Measurements from ENCODE around the gene GRIK1. TPM values are rescaled to one million over a fixed set of nuclear protein-coding genes. Genes with fewer than 3 reads are reported as not detected.

The GRIK1 gene
- polyA plus RNA-seq, 1 donor (not counting 4 experiments of a cell fraction or from before 2014, with no cell fraction given) = not detected

GRCh38 chr21:29682800-29683199 lies 257.0 kb downstream of the GRIK1 start:
- dilution Hi-C loops (cut with MboI; ENCODE audit: extremely low pct_ligation_motif_present, low sequenced_read_pairs) = no loop called here
- Histone ChIP-seq H3K79me2 (ENCODE audit: control insufficient read depth, insufficient read depth, low read length) (no peaks in the 10 kb centered on the region), H3K9ac (ENCODE audit: control insufficient read depth, extremely low read depth, insufficient read depth, low read length) (no peak overlapping the region), H3K4me2 (ENCODE audit: control insufficient read depth, extremely low read depth, insufficient read depth, low read depth, low read length) (no peak overlapping the region), H3K4me1 (ENCODE audit: control insufficient read depth, extremely low read depth, insufficient read depth, low read length) (no peaks in the 10 kb centered on the region), H2AFZ (ENCODE audit: control insufficient read depth, low read length) (no peak overlapping the region), H3K4me3 (ENCODE audit: control insufficient read depth in 2 of 3, extremely low read depth in 1 of 3, insufficient read depth in 2 of 3, low read depth in 1 of 3, low read length in 3 of 3) (no peak overlapping the region), H4K20me1 (ENCODE audit: control insufficient read depth, extremely low read depth, insufficient read depth, low read length) (no peaks in the 10 kb centered on the region), H3K9me1 (ENCODE audit: control insufficient read depth, extremely low read depth, insufficient read depth, low read length) (no peaks in the 10 kb centered on the region), H3K27me3 (ENCODE audit: control insufficient read depth, extremely low read depth, insufficient read depth, low read length) (no peaks in the 10 kb centered on the region), H3K9me3 (ENCODE audit: control insufficient read depth, low read depth, low read length) (no peaks in the 10 kb centered on the region), H3K36me3 (ENCODE audit: control insufficient read depth in 2 of 2, extremely low read depth in 1 of 2, insufficient read depth in 2 of 2, low read length in 2 of 2) (no peaks in the 10 kb centered on the region), H3K27ac (ENCODE audit: control insufficient read depth, insufficient read depth, low read length) (no peak overlapping the region)
- TF ChIP-seq EZH2 (IDR thresholded peaks at IDR 0.05; ENCODE audit: low read length) = no peak
- no peak for TF ChIP-seq CTCF (optimal IDR thresholded peaks at IDR 0.05 in 1 of 3, IDR thresholded peaks at IDR 0.05 in 1 of 3, conservative IDR thresholded peaks at IDR 0.05 in 1 of 3; ENCODE audit: extremely low read depth in 1 of 3, insufficient read depth in 2 of 3, low read length in 3 of 3)
- no peak for DNase-seq (ENCODE audit: low read depth, low spot score)
- no peak for FAIRE-seq

GRCh38 chr21:29680273-29680672 lies 259.5 kb downstream of the GRIK1 start:
- no peak overlapping the region for H3K27ac ChIP-seq (ENCODE audit: control insufficient read depth, insufficient read depth, low read length)
- H3K9me1 ChIP-seq (ENCODE audit: control insufficient read depth, extremely low read depth, insufficient read depth, low read length) = no peaks in the 10 kb centered on the region
- H4K20me1 ChIP-seq (ENCODE audit: control insufficient read depth, extremely low read depth, insufficient read depth, low read length) = no peaks in the 10 kb centered on the region
- no peak overlapping the region for H3K9ac ChIP-seq (ENCODE audit: control insufficient read depth, extremely low read depth, insufficient read depth, low read length)
- TF ChIP-seq CTCF (optimal IDR thresholded peaks at IDR 0.05 in 1 of 3, IDR thresholded peaks at IDR 0.05 in 1 of 3, conservative IDR thresholded peaks at IDR 0.05 in 1 of 3; ENCODE audit: extremely low read depth in 1 of 3, insufficient read depth in 2 of 3, low read length in 3 of 3) (no peak), EZH2 (IDR thresholded peaks at IDR 0.05; ENCODE audit: low read length) (no peak)
- no peaks in the 10 kb centered on the region for H3K4me1 ChIP-seq (ENCODE audit: control insufficient read depth, extremely low read depth, insufficient read depth, low read length)
- FAIRE-seq (no peak), DNase-seq (ENCODE audit: low read depth, low spot score) (no peak)
- no peaks in the 10 kb centered on the region for H3K36me3 ChIP-seq (ENCODE audit: control insufficient read depth in 2 of 2, extremely low read depth in 1 of 2, insufficient read depth in 2 of 2, low read length in 2 of 2)
- H3K4me3 ChIP-seq (ENCODE audit: control insufficient read depth in 2 of 3, extremely low read depth in 1 of 3, insufficient read depth in 2 of 3, low read depth in 1 of 3, low read length in 3 of 3) = no peak overlapping the region
- H2AFZ ChIP-seq (ENCODE audit: control insufficient read depth, low read length) = no peak overlapping the region
- no peaks in the 10 kb centered on the region for H3K9me3 ChIP-seq (ENCODE audit: control insufficient read depth, low read depth, low read length)
- H3K4me2 ChIP-seq (ENCODE audit: control insufficient read depth, extremely low read depth, insufficient read depth, low read depth, low read length) = no peak overlapping the region
- H3K27me3 ChIP-seq (ENCODE audit: control insufficient read depth, extremely low read depth, insufficient read depth, low read length) = no peaks in the 10 kb centered on the region
- no peaks in the 10 kb centered on the region for H3K79me2 ChIP-seq (ENCODE audit: control insufficient read depth, insufficient read depth, low read length)
- dilution Hi-C loops (cut with MboI; ENCODE audit: extremely low pct_ligation_motif_present, low sequenced_read_pairs) = no loop called here

All from keratinocyte (primary cell).